Stimulated activated CD8-positive, alpha-beta memory T cell treated with anti-CD3 and anti-CD28 coated beads, Interleukin-4, amount 100 ng/mL, for 1 hour (primary cell): ENCODE results near the gene TSPAN32.
A peak's percentile ranks its signal among the peaks of the same experiment; 100 is the strongest.

Source experiments
- DNase-seq, 2 donors: peaks; one replicate each; pipeline ENCODE4 v3.0.0-alpha.2; 2020; ENCODE audit warnings: low read depth in 2 of 2, low spot score in 1 of 2

Gene TSPAN32

GRCh38 chr11:2266586-2267305, 35.1 kb upstream of the TSPAN32 start:
- DNase-seq = no peak

GRCh38 chr11:2267306-2267850, 34.4 kb upstream of the TSPAN32 start:
- no peak for DNase-seq

GRCh38 chr11:2267851-2268728, 33.7 kb upstream of the TSPAN32 start:
- DNase-seq = no peak

GRCh38 chr11:2268729-2269600, 32.8 kb upstream of the TSPAN32 start:
- DNase-seq = peak in 1 of 2 donors; percentile 35

DNA sequence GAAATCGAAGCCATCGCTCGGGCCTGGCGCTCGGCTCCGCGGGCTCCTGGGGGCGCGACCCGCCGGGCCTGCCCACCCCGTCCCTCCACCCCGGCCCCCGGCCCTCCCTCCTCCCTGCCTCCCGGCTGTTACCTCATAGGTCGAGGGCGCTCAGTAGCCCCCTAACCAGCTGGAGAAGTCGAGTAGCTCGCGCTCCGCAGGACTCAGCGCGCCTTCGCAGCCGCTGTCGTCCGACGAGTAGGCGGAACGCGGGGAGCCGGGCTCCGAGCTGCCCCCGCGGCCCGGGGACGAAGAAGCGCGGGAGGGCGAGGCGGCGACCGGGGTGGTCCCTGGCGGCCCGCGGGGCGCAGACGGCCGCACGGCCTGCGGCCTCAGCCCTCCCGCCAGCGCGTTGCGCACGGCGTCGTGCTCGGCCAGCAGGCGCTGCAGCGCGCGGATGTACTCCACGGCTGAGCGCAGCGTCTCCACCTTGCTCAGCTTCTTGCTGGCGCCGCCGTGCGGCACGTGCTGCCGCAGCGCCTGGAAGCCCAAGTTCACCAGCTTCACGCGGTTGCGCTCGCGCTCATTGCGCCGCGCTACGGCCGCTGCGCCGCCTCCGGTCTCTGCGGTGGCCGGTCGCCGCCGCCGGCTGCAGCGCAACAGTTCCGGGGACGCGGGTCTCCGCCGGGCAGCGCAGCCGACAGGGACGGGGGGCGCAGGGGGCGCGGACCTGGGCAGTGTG, 32.1 kb upstream of the TSPAN32 start:
- no peak for DNase-seq

DNA sequence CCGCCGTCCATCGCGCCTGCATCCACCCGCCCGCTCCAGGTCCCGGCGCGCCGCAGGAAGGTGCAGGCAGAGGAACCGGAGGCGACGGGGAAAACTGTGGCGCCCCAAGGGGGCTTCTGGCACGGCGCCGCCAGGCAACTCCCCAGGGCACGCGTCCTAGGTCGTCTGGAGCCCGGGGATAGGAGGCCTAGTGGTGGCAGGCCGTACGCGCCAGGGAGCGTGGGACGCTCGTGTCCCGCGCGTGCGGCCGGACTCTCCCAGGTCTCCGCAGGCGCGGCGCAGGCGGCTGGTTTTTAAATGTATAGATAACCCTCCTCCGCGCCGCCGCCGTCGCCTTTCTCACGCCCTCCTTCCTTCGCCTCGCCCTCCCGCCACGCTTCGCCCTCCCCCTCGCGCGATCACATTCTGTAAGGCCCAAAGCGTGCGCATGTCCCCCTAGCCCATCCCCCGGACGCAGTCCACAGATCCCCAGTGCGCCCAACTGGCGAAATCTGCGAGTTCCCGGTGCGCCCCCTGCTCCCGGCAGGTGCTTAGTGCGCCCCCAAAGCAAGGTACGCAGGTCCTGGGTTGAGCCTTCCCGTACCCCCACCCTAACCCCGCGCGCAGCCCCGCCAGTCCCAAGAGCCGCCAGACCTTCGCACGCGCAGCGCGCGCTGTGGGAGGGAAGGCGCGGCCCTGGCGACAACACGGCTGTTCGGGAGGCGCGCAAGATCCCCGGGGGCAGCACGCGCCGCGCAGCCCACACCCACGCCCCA, 31.3 kb upstream of the TSPAN32 start, which contains the start of gene ASCL2:
ASCL2 (minus strand) TSS at position 267 of the 755 bp plus-strand sequence; CDS start at position 11, 256 bp downstream.
- no peak for DNase-seq

GRCh38 chr11:2271077-2271326, 30.8 kb upstream of the TSPAN32 start:
- peak in 1 of 2 donors; percentile 20 for DNase-seq

DNA sequence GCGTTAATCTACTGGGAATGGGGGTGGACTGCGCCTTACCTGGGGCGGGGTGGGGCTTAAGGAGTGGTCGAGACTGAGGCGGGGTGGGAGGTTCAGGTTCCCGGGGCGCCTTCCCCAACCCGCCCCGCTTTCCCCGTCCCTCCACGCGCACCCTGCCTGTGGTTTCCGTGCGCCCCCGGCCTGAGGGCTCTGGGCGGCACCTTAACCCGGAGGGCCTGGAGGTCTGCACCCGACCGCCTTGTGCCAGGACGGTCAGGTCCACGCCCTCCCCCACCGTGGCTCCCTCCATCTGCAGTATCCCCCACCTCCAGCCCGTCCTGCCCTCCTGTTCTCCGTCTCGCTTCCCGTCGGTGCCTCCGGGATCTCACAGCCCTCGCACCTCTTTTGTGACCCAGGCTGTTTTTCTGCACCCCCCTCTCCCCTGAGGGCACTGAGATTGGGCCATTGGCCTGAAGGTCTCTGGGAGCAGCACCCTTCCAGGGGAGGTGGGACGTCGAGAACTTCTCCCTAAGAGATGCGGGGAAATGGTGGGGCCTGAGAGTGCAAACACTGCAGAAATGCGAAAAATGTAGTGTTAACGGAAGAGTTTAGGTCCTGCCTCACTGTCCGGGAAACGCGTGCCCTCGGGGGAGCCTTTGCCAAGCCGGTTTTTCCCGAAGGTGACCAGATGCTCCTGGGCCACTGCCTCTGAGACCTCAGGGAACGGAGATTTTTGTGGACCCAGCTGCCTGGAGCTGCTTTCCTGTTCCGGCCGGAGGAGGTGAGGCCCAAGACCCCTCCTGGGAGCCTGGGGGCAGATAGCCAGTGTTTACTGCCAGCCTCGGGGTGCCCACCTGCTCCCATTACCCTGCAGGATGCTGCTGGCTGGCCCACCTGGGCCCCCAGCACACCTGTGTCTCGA, 30.2 kb upstream of the TSPAN32 start:
- DNase-seq = no peak

- no peak for DNase-seq
These were observed 29.4 kb upstream of the TSPAN32 start for GRCh38 chr11:2272228-2272945.

- DNase-seq = no peak
These were observed 28.9 kb upstream of the TSPAN32 start for GRCh38 chr11:2272946-2273280.

- DNase-seq = no peak
These were observed 28.5 kb upstream of the TSPAN32 start for GRCh38 chr11:2273311-2273710.

DNA sequence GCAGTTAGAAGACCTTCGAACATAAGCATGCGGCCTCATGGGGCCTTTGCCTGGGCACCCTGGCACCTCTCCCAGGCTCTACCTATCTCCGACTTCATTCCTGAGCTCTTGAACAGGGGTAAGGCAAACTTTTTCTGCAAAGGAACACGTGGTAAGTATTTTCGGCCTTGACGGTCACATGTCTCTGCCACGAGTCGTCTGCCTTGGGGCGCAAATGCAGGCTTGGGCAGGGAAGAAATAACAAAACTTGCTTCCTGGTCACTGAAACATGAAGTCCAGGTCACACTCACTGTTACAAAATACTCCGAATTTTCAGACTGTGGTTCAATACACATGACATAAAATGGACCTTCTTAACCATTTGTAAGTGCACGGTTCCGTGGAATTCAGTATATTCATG, 28.0 kb upstream of the TSPAN32 start:
- no peak for DNase-seq

DNA sequence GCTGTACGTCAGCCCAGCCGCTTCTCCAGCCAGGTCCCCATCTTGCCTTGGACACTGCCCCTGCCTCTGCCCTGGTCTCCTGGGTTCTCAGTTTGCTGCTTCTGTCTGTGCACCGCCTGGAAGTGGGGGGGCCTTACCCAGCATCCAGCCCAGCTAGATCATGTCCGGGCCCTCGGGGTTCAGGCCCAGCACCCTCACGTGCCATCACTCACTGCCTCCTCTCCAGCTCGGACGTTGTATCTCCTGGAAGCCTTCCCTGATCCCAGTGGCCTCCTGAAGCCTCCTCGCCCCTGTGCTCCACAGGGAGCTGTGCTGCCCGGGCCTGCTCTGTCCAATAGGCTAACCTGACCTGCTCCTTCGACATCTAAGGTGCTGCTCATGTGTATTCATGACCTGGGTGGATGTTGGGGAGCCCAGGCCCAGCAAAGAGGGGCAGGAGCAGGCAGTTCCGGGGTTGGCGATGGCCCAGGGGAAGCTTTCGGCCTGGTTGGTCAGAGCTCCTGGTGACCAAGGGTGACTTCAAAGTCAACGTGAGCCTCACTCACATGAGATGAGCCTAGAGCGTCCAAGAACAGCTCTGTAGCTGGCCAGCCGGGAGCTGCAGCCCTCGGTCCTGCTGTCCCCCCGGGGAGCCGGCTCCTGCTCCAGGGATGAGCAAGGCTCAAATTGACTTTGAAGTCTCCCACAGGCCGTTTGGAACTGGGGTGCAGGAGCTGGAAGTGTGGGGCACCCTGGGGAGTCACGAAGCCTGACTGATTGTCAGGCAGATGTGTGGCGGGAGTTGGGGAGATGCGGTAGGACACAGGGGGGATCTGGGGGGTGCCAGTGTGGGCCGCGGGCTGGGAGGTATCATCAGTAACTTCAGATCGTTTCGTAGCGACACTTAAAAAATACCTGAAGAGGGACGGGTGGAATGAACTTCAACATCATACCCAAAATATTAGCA, 26.2 kb upstream of the TSPAN32 start:
- no peak for DNase-seq

DNA sequence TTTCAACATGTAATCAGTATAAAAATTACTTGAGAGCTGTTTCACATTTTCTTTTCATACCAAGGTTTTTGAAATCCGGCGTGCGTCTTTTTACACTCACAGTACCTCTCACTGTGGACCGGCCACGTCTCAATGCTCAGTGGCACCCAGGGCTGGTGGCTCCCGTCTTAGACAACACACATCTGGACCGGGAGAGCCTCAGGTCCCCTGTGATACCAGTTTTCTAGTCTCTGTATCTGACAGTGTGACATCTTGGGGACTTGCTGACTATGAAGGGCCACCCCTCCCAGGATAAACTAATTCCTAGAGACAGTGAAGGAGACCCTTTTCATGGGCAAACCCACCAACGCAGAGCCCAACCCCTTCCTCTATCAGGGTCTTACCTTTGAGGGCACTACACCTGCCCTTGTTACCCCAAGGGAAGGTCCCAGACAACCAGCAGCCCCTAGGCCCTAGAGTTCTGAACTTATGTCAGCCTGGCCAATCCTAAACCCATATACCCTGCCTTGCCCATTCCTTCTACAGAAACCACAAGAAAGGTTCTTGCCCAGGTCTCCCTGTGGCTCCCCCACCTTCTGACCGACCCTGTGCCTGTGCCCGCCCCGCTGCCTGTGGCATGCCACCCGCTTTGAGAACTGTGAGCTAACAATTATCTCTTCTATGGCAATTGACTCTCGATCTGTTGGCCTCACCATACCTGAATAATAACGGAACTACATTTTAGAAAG, 25.4 kb upstream of the TSPAN32 start:
- DNase-seq = no peak

DNA sequence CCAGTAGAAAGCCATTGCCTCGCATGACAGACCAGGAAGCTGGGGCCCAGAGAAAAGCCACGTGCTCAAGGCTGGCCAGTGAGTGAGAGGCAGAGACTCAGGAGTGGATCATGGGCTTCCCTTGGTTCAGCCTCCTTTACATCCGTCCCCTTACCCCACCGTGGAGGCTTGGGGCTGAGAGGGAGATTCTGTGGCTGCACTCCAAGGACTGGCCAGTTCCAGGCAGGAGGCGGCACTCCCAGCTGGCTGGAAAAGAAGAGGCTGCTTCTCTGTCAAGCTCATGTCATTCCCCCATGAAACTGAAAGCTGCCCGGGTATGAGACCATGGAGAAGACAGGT, 24.8 kb upstream of the TSPAN32 start:
- DNase-seq = no peak

- DNase-seq = no peak
These were observed 23.8 kb upstream of the TSPAN32 start for GRCh38 chr11:2277933-2278523.
